GM12878 (cell line): ENCODE measurements around the gene LMTK2. TPM values are rescaled to one million over a fixed set of nuclear protein-coding genes. Genes with fewer than 3 reads are reported as not detected.

Experiments
- ATAC-seq: fragments of 200-7000 bp; cut with Tn5 transposase; 3 replicates; pipeline ENCODE4 v1.9.1; 2020; ENCODE audit warnings: mild to moderate bottlenecking, moderate library complexity
- BruUV-seq: library from RNA; stranded (reverse); fragments of 400-500 nt; replicated peaks from 2 replicates; lab custom pipeline; 2021; lab: Mats Ljungman, UMichigan
- CTCF ChIA-PET: fragments of 300-600 bp; sonication (Branson Sonifier 250); formaldehyde crosslinking; extraction: SDS; loops from one replicate; lab custom pipeline; 2021; ENCODE audit warnings: inconsistent platforms; lab: Yijun Ruan, JAX
- POLR2A ChIA-PET: fragments of 350-600 bp; formaldehyde crosslinking; extraction: SDS; loops from one replicate; lab custom pipeline; 2021; ENCODE audit warnings: inconsistent platforms; lab: Charles Lee
- RAD21 ChIA-PET: fragments of 300-600 bp; sonication (Branson Sonifier 250); formaldehyde crosslinking; loops from one replicate; lab custom pipeline; 2023; ENCODE audit warnings: antibody characterized with exemption; ENCODE audit not compliant: unreplicated experiment; lab: Charles Lee
- SMC1A ChIA-PET: fragments of 300-600 bp; sonication (Branson Sonifier 250); formaldehyde crosslinking; loops from one replicate; lab custom pipeline; 2023; ENCODE audit not compliant: unreplicated experiment, uncharacterized antibody; lab: Charles Lee
- DNase-seq: peaks from one replicate; pipeline ENCODE4 v3.0.0-alpha.2; 2011; ENCODE audit warnings: low read depth, low spot score
- FAIRE-seq: peaks from 3 replicates; lab custom pipeline; 2011; peaks lifted over from hg19 to GRCh38; lab: Jason Lieb, UNC
- H2AFZ ChIP-seq: 2 replicates; pipeline ENCODE4 v1.6.0; 2011; ENCODE audit warnings: low read depth, low read length, control low read depth; ENCODE audit not compliant: control insufficient read depth
- H3K27ac ChIP-seq: 2 replicates; pipeline ENCODE4 v1.5.1; 2011; ENCODE audit warnings: control low read depth; ENCODE audit not compliant: control insufficient read depth, insufficient read depth
- H3K27me3 ChIP-seq, 2 experiments: replicated peaks in 1 of 2; 2 replicates each; pipeline versions ENCODE4 v1.6.0 to v1.6.1; 2011; ENCODE audit warnings: low read length in 1 of 2; ENCODE audit not compliant: control insufficient read depth in 2 of 2, insufficient read depth in 2 of 2
- H3K36me3 ChIP-seq, 2 experiments: 2 replicates each; pipeline ENCODE4 v1.5.1; 2011; ENCODE audit warnings: low read length in 1 of 2; ENCODE audit not compliant: control insufficient read depth in 2 of 2, insufficient read depth in 2 of 2
- H3K4me1 ChIP-seq: 2 replicates; pipeline ENCODE4 v1.6.1; 2011; ENCODE audit warnings: mild to moderate bottlenecking, low read length, moderate library complexity, mixed read lengths; ENCODE audit not compliant: control insufficient read depth, insufficient read depth
- H3K4me2 ChIP-seq: 2 replicates; pipeline ENCODE4 v1.6.0; 2011; ENCODE audit warnings: control low read depth; ENCODE audit not compliant: control insufficient read depth, insufficient read depth
- H3K4me3 ChIP-seq: fragments of 200-600 bp; sonication (generic); 2 replicates; pipeline ENCODE4 v1.5.1; 2016
- H3K79me2 ChIP-seq: 2 replicates; pipeline ENCODE4 v1.6.0; 2011; ENCODE audit warnings: low read length; ENCODE audit not compliant: control insufficient read depth, insufficient read depth
- H3K9ac ChIP-seq: 2 replicates; pipeline ENCODE4 v1.8.0; 2011; ENCODE audit warnings: low read length, control low read depth, mixed read lengths; ENCODE audit not compliant: control insufficient read depth, insufficient read depth
- H3K9me3 ChIP-seq: replicated peaks from 3 replicates; pipeline ENCODE4 v1.5.1; 2011; ENCODE audit warnings: mild to moderate bottlenecking, low read length; ENCODE audit not compliant: control insufficient read depth, insufficient read depth
- H4K20me1 ChIP-seq: 2 replicates; pipeline ENCODE4 v1.6.0; 2011; ENCODE audit not compliant: control insufficient read depth, insufficient read depth
- ASH2L ChIP-seq: fragments of 300-600, 200-600 bp; sonication (generic); IDR thresholded peaks from 2 replicates; pipeline ENCODE4 v1.6.1; 2017; ENCODE audit warnings: low read depth, mild to moderate bottlenecking, borderline replicate concordance
- BMI1 ChIP-seq: fragments of 450-650 bp; IDR thresholded peaks from 2 replicates; pipeline ENCODE4 v1.6.1; 2016; ENCODE audit warnings: mild to moderate bottlenecking, moderate library complexity, borderline replicate concordance
- CBX5 ChIP-seq: sonication (generic); IDR thresholded peaks from 2 replicates; pipeline ENCODE4 v1.6.1; 2016; ENCODE audit warnings: low read depth, moderate library complexity, mild to moderate bottlenecking, inconsistent platforms
- ETV6 ChIP-seq, 2 experiments: fragments of 450-650 bp in 1 of 2; IDR thresholded peaks in 1 of 2; conservative IDR thresholded peaks in 1 of 2; 2 replicates each; pipeline ENCODE4 v1.6.1; 2014; ENCODE audit warnings: antibody characterized with exemption in 1 of 2, borderline replicate concordance in 1 of 2, low read depth in 1 of 2, mild to moderate bottlenecking in 1 of 2, moderate library complexity in 1 of 2
- FOS ChIP-seq: IDR thresholded peaks from 3 replicates; pipeline ENCODE4 v1.6.1; 2011; ENCODE audit warnings: borderline replicate concordance; ENCODE audit not compliant: insufficient read length; ENCODE audit errors: extremely low read depth
- FOXM1 ChIP-seq: IDR thresholded peaks from 2 replicates; pipeline ENCODE4 v1.6.1; 2012; ENCODE audit warnings: low read depth, mild to moderate bottlenecking, inconsistent platforms, low read length, moderate library complexity
- MEF2A ChIP-seq: IDR thresholded peaks from 2 replicates; pipeline ENCODE4 v1.6.1; 2011; ENCODE audit warnings: low read depth, mild to moderate bottlenecking, low read length, moderate library complexity; ENCODE audit not compliant: insufficient read depth
- MXI1 ChIP-seq: fragments of 150-350 bp; IDR thresholded peaks from 2 replicates; pipeline ENCODE4 v1.6.1; 2011; ENCODE audit warnings: low read depth, mild to moderate bottlenecking, inconsistent platforms, low read length, improper control_type of control experiment
- NFIC ChIP-seq: IDR thresholded peaks from 2 replicates; pipeline ENCODE4 v1.6.1; 2012; ENCODE audit warnings: low read depth, mild to moderate bottlenecking, inconsistent platforms, low read length, moderate library complexity
- POLR2AphosphoS5 ChIP-seq: IDR thresholded peaks from 2 replicates; pipeline ENCODE4 v1.6.1; 2011; ENCODE audit warnings: mild to moderate bottlenecking, low read length, inconsistent platforms
- RAD21 ChIP-seq: IDR thresholded peaks from 2 replicates; pipeline ENCODE4 v1.6.1; 2011; ENCODE audit warnings: mild to moderate bottlenecking, low read depth, low read length, moderate library complexity; ENCODE audit not compliant: insufficient read depth
- ZNF207 ChIP-seq: fragments of 450-650 bp; IDR thresholded peaks from 2 replicates; pipeline ENCODE4 v1.6.1; 2014; ENCODE audit warnings: antibody characterized with exemption, mild to moderate bottlenecking, borderline replicate concordance
- ZNF384 ChIP-seq: IDR thresholded peaks from 2 replicates; pipeline ENCODE4 v1.6.1; 2012; ENCODE audit warnings: low read depth, mild to moderate bottlenecking, low read length, improper control_type of control experiment, borderline replicate concordance
- ZSCAN29 ChIP-seq: fragments of 450-650 bp; IDR thresholded peaks from 2 replicates; pipeline ENCODE4 v1.6.1; 2017; ENCODE audit warnings: mild to moderate bottlenecking, moderate library complexity
- WGBS: methylation state at CpG from one replicate; pipeline ENCODE4 v1.1.6; 2016; ENCODE audit warnings: low lambda C conversion rate; ENCODE audit not compliant: insufficient replicate concordance, insufficient coverage; ENCODE audit errors: missing lambda C conversion rate; 5-methylcytosine and 5-hydroxymethylcytosine counted together
- in situ Hi-C: fragments of 300-500 bp; cut with MboI; formaldehyde crosslinking; loops from 9 replicates; pipeline ENCODE4 v1.14.3; 2018; ENCODE audit warnings: mixed read lengths
- intact Hi-C: fragments of 100-400 bp; cut with micrococcal nuclease; formaldehyde crosslinking; loops from one replicate; pipeline ENCODE4 v1.14.2; 2022; ENCODE audit not compliant: unreplicated experiment
- polyA plus RNA-seq, 11 experiments: library from polyadenylated mRNA; depleted of rRNA in 4 of 11; unstranded in 6 of 11; stranded (reverse) in 5 of 11; fragments of >200 nt; fragmentation: Nextera tagmentation in 4 of 11; fragmentation: Illumina TruSeq in 1 of 11; extraction: Ambion mirVana in 4 of 11; extraction: Trizol in 1 of 11; gene quantifications; 1 replicate in 1 of 11; 2 replicates in 10 of 11; pipeline versions ENCODE4 v1.2.1 to v1.2.3, GENCODE V29; 2011 to 2016; ENCODE audit warnings: inconsistent platforms in 2 of 11, missing spikeins in 2 of 11, low read depth in 1 of 11
- total RNA-seq, 4 experiments: library from RNA; depleted of rRNA in 3 of 4; stranded (reverse); fragments of >200 nt in 3 of 4; fragmentation: Illumina TruSeq in 1 of 4; extraction: Trizol in 1 of 4; gene quantifications; 2 replicates each; pipeline versions ENCODE4 v1.2.1 to v1.2.3, GENCODE V29; 2013 to 2021
- TF ChIP-seq, protein P1 (sequence below): IDR thresholded peaks from 2 replicates; pipeline ENCODE4 v1.6.1; 2011; ENCODE audit warnings: mild to moderate bottlenecking, low read depth, low read length, moderate library complexity; ENCODE audit not compliant: insufficient replicate concordance
- TF ChIP-seq, protein P2 (sequence below): IDR thresholded peaks from 2 replicates; pipeline ENCODE4 v1.6.1; 2012; ENCODE audit warnings: low read length, inconsistent platforms
- TF ChIP-seq, protein P3 (sequence below): fragments of 450-650 bp; IDR thresholded peaks from 2 replicates; pipeline ENCODE4 v1.6.1; 2017; ENCODE audit warnings: mild to moderate bottlenecking

The LMTK2 gene
- total and polyA plus RNA-seq, 10 of the 15 experiments (the other 5 are each of a cell fraction or from before 2014, with no cell fraction given) = 0.68 to 8.7 (median 4.6) TPM

DNA sequence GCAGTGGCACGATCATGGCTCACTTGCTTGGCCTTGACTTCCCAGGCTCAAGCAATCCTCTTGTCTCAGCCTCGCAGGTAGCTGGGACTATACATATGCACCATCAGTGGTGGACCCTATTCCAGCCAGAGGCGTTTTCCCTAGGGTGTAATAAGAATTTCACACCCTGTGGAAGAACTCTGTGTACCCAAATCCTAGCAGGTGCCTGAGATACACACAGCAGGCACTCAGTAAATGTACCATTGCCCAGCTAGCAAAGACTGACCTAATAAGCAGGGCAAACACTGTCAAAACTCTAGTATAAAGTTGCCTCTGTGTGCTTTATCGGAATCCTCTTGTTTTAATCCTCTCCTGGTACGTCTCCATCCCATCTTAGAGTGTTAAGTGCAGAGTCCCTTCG lies 70.9 kb downstream of the LMTK2 start (continued):
- TF ChIP-seq FOXM1 (no peak), POLR2AphosphoS5 (no peak), ZNF207 (no peak)
- TF ChIP-seq, protein P1, sequence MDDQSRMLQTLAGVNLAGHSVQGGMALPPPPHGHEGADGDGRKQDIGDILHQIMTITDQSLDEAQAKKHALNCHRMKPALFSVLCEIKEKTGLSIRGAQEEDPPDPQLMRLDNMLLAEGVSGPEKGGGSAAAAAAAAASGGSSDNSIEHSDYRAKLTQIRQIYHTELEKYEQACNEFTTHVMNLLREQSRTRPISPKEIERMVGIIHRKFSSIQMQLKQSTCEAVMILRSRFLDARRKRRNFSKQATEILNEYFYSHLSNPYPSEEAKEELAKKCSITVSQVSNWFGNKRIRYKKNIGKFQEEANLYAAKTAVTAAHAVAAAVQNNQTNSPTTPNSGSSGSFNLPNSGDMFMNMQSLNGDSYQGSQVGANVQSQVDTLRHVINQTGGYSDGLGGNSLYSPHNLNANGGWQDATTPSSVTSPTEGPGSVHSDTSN = no peak

DNA sequence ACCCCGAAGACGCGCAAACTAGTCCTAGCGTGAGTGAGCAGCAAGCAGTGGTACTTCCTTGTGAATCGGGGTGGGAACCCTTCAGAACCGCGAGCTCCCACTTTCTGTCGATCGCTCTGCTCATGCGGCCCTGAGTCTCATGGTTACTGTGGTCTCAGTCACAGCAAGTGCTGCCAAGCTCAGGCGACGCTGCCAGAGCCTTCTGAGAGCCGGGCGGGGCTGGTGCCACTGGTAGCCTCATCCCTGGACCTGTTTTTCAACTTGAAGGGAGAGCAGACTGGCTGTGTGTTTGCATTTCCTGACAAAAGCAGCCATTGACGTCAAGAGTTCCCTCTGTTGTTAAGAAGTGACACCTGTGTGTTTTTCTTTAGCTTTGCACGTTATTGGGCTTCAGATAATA lies 71.7 kb downstream of the LMTK2 start:
- FAIRE-seq (no peak), ATAC-seq (no peak), DNase-seq (no peak)
- ChIA-PET POLR2A (no interaction called here), SMC1A (interaction anchor here (0.5 to 1.6 kb wide), 2 partner anchors 10 to 17 kb away, joined by 3 to 5 read pairs; no protein-coding TSS in a partner anchor), RAD21 (interaction anchor here (1.6 kb wide), 1 partner anchor 9 kb away, joined by 5 read pairs; no protein-coding TSS in a partner anchor), CTCF (interaction anchor here (1.5 to 4.5 kb wide), 3 partner anchors 10 to 157 kb away, joined by 3 to 31 read pairs (median 12); no protein-coding TSS in a partner anchor)
- Histone ChIP-seq H3K27ac (no peak overlapping the region), H3K9me3 (no peaks in the 10 kb centered on the region), H3K9ac (no peak overlapping the region), H3K4me2 (no peak overlapping the region), H3K27me3 (no peaks in the 10 kb centered on the region), H3K79me2 (no peaks in the 10 kb centered on the region), H2AFZ (no peak overlapping the region), H4K20me1 (no peaks in the 10 kb centered on the region), H3K4me1 (no peaks in the 10 kb centered on the region), H3K36me3 (no peaks in the 10 kb centered on the region; a peak in 2 of 4 replicates), H3K4me3 (no peak overlapping the region)
- in situ Hi-C loops (no loop called here), intact Hi-C loops (no loop called here)
- BruUV-seq = no TSS peak
- 96% methylated on average over 16 of the region's 16 CpGs for WGBS
- TF ChIP-seq, protein P2, sequence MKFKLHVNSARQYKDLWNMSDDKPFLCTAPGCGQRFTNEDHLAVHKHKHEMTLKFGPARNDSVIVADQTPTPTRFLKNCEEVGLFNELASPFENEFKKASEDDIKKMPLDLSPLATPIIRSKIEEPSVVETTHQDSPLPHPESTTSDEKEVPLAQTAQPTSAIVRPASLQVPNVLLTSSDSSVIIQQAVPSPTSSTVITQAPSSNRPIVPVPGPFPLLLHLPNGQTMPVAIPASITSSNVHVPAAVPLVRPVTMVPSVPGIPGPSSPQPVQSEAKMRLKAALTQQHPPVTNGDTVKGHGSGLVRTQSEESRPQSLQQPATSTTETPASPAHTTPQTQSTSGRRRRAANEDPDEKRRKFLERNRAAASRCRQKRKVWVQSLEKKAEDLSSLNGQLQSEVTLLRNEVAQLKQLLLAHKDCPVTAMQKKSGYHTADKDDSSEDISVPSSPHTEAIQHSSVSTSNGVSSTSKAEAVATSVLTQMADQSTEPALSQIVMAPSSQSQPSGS = no peak
- TF ChIP-seq ETV6 (conservative IDR thresholded peaks at IDR 0.05 in 1 of 2, IDR thresholded peaks at IDR 0.05 in 1 of 2; ENCODE audit: borderline replicate concordance in 1 of 2, low read depth in 1 of 2) (no peak), ZSCAN29 (no peak), FOS (no peak), BMI1 (no peak), CBX5 (no peak), MEF2A (no peak), ASH2L (no peak), MXI1 (no peak), NFIC (no peak), RAD21 (no peak), ZNF384 (no peak)
- TF ChIP-seq, protein P3, sequence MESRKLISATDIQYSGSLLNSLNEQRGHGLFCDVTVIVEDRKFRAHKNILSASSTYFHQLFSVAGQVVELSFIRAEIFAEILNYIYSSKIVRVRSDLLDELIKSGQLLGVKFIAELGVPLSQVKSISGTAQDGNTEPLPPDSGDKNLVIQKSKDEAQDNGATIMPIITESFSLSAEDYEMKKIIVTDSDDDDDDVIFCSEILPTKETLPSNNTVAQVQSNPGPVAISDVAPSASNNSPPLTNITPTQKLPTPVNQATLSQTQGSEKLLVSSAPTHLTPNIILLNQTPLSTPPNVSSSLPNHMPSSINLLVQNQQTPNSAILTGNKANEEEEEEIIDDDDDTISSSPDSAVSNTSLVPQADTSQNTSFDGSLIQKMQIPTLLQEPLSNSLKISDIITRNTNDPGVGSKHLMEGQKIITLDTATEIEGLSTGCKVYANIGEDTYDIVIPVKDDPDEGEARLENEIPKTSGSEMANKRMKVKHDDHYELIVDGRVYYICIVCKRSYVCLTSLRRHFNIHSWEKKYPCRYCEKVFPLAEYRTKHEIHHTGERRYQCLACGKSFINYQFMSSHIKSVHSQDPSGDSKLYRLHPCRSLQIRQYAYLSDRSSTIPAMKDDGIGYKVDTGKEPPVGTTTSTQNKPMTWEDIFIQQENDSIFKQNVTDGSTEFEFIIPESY = no peak
- TF ChIP-seq, protein P1 = no peak
